HG02870 (cell line): ENCODE results near the gene TMEM231.
A peak's percentile ranks its signal among the peaks of the same experiment; 100 is the strongest.
"Not testable (repeated sequence)": the region's sequence is repeated elsewhere in the genome, so short reads cannot be mapped to it uniquely, and the experiment has no call there.

Experiments
- ATAC-seq: cut with Tn5 transposase; IDR thresholded peaks from one replicate; pipeline ENCODE4 v1.9.1; 2021; ENCODE audit warnings: mild to moderate bottlenecking, moderate library complexity; ENCODE audit not compliant: unreplicated experiment

TMEM231 gene

DNA sequence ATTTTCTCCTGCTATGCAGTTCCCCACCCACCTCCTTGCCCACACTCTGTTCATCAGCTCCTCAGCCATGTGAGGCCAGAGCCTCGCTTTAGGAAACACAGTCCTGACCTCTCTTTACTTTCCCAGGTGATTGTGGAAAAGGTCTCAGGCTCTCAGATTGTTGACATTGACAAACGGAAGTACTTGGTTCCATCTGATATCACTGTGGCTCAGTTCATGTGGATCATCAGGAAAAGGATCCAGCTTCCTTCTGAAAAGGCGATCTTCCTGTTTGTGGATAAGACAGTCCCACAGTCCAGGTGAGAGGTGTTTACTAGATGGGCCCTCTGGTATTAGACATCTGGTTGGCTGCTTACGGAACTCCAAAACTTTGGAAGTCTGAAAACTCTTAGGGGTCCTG is 11.9 kb upstream of the TMEM231 start:
- no peak for ATAC-seq

GRCh38 chr16:75566758-75567255 is 10.8 kb upstream of the TMEM231 start:
- no peak for ATAC-seq

GRCh38 chr16:75566040-75566757 is 10.1 kb upstream of the TMEM231 start, which contains the start of gene GABARAPL2:
TSS of gene GABARAPL2 (plus strand) at chr16:75566379. CDS start at chr16:75566487, 108 bp downstream.
- ATAC-seq: peak; percentile 48

- peak; percentile 3 for ATAC-seq
Measured at GRCh38 chr16:75565640-75566039, 9.6 kb upstream of the TMEM231 start.

GRCh38 chr16:75559564-75560372 is 3.7 kb upstream of the TMEM231 start:
- no peak for ATAC-seq

DNA sequence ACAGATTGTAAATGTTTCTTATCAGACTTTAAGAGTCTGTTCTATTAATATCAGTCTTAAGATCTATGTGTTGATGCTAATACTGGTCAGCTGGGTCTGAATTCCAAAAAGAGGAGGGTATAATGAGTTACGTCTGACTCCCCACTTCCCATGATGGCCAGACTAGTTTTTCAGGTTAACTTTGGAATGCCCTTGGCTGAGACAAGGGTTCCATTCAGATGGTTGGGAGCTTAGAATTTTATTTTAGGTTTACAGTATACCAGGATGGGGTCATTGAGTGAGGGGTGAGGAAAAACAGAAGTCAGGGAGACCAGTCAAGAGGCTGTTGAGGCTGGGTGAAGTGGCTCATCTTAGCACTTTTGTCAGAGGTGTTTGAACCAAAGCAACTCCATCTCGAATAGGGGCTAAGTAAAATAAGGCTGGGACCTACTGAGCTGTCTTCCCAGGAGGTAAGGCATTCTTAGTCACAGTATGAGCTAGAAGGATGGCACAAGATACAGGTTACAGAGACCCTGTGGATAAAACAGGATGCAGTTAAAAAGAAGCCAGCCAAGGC is 2.9 kb upstream of the TMEM231 start:
- ATAC-seq: no peak

- no peak for ATAC-seq
Measured at GRCh38 chr16:75556431-75556950, 439 bp upstream of the TMEM231 start.

DNA sequence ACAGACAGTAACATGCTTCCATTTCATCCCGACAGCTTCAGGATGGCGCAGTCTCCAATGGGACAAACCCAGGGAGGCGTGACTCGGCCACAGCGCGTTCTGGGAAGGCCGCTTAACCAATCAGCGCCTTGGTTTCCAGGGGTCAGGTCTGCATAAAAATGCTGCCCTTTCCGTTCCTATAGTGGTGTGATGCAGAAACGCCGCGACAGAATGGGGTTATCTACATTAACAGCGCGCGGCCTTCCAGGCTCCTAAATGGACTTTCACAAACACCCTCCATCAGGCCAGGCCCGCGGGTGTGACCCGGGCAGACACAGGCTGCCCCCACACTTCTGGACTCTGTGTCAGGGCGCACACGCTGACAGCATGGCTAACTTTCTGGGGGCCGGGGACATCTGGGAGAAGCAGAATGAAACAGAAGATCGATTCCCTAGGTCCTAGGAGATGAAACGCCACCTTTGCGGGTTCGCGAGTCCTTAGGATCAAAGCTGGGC is 792 bp downstream of the TMEM231 start:
- peak; percentile 15 for ATAC-seq

- no peak for ATAC-seq
Measured at GRCh38 chr16:75552951-75553350, 3.1 kb downstream of the TMEM231 start.

GRCh38 chr16:75550211-75550662 is 5.8 kb downstream of the TMEM231 start:
- peak; percentile 80 for ATAC-seq

- not testable (repeated sequence) for ATAC-seq
Measured at GRCh38 chr16:75548456-75548855, 7.6 kb downstream of the TMEM231 start.

- no peak for ATAC-seq
Measured at GRCh38 chr16:75546293-75546692, 9.8 kb downstream of the TMEM231 start.

GRCh38 chr16:75545879-75546278 is 10.2 kb downstream of the TMEM231 start:
- not testable (repeated sequence) for ATAC-seq

DNA sequence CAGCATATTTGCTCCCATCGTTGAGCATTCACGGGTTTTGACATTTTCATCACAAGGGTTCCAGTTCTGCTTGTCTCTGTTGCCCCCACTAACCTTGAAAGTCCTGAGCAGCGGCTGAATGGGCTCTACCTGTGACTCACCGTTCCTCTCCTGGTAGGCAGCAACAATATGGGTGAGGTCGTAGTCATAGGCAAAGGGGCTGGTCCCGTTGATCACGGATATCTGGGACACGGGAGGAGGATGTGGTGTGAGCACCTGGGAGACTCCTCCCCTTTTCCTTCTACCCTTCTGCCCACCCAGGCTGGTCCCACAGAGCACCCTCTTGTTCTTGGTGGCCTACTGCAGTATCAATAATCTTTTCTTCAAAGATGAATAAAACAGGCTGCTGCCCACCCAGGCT is 13.6 kb downstream of the TMEM231 start:
- ATAC-seq: not testable (repeated sequence)

DNA sequence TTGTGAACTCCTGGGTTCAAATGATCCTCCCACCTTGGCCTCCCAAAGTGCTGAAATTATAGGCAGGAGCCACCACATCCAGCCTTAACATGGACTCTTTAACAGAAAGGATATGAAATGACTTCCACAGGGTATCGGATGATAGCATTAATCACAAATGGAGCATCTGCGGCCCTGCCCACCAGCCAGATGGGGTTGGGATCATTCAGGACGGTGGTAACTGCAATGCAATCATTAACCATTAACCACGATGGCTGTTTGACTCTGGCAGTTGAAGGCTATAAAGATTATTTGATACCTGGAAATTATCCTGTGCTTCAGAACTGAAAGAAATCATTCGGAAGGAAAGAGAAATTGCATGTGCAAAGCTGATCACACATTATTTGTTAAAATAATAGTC is 14.8 kb downstream of the TMEM231 start:
- no peak for ATAC-seq

GRCh38 chr16:75538882-75539565 is 17.0 kb downstream of the TMEM231 start:
- ATAC-seq: not testable (repeated sequence)

- no peak for ATAC-seq
Measured at GRCh38 chr16:75537776-75538175, 18.3 kb downstream of the TMEM231 start.

DNA sequence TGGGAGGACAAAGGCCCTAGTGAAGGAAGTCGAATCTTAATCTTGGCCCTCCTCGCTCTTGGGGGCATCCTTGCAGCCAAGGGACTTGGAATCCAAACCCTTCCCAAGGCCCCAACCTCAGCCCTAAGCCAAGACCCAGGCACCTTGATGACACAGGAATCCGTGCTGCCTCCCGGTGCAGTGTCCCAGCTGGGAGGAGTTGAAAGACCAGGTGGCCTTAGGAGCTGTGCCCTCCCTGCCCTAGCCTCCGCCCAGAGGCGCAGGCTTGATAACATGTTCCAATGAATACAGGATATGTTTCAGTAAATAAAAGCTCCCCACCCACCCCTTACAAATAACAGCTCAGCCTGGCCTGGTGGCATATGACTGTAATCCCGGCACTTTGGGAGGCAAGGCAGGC is 20.2 kb downstream of the TMEM231 start, which contains the start of gene CHST5:
Gene CHST5, minus strand, starts transcription at position 208 of the 400 bp plus-strand sequence. CDS start 5,724 bp downstream, outside the sequence.
- no peak for ATAC-seq

DNA sequence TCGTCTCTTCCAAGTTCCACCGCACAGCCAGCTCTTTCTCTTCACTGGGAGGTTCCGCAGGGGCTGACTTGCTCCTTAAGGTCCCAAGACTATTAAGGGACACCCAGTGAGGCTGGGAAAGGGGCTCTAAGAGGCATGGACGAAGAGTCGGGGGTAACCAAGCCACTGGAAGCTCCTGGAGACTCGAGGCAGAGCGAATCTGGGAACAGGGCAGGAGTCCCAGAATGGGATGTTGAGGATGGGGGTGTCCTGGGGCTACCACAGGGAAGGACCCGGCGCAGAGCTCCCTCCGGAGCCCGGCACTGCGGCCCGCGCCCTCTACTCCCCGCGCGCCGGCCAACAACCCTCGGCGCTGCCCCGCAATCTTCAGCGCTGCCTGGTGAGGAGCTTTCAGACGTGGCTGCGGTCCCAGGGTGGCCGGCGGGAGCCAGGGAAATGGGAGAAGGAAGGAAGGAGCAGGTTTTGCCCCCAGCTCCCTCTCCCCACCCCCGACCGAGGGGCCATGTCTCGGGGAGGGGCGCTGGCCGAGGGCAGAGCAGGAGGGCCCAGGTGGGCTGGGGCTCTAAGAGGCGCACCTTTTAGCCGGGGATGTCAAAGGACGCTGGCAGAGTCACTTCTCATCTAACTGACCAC is 20.7 kb downstream of the TMEM231 start:
- no peak for ATAC-seq
